Right renal cortex interstitium (tissue), 3 donors: ENCODE measurements around the gene TMEM161B. TPM values are rescaled to one million over a fixed set of nuclear protein-coding genes. Genes with fewer than 3 reads are reported as not detected.
"Not testable (repeated sequence)": the region's sequence is repeated elsewhere in the genome, so short reads cannot be mapped to it uniquely, and the experiment has no call there.

ENCODE experiments used
- DNase-seq, 3 donors: peaks; one replicate each; pipeline ENCODE4 v3.0.0-alpha.2; 2013; ENCODE audit warnings: low read depth in 3 of 3, low spot score in 2 of 3
- polyA plus RNA-seq, 3 donors: library from polyadenylated mRNA; unstranded; fragments of 120-200 nt; gene quantifications; one replicate each; pipeline ENCODE4 v1.2.1, GENCODE V29; 2013; ENCODE audit not compliant: insufficient read length in 3 of 3

Gene TMEM161B
- polyA plus RNA-seq, 3 donors: 25.7 to 31.7 (median 28.2) TPM

DNA sequence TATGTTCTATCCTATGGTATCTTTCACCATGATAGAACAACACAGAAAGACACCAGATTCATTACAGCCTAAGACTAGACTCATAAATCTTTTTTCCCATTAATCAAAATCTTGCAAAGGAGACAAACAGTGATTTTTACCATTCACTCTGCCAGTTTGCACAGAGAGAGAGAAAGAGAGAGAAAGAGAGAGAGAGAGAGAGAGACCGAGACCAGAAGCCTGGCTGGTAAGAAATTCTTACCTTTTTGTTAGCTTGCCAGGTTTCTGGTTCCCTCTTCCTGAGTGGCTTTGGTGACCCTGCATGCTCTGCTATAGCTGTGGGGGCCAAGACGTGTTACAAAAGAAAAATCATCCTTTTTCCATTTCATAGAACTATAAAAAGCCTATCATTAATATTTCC lies 18.6 kb downstream of the TMEM161B start:
- DNase-seq: no peak

DNA sequence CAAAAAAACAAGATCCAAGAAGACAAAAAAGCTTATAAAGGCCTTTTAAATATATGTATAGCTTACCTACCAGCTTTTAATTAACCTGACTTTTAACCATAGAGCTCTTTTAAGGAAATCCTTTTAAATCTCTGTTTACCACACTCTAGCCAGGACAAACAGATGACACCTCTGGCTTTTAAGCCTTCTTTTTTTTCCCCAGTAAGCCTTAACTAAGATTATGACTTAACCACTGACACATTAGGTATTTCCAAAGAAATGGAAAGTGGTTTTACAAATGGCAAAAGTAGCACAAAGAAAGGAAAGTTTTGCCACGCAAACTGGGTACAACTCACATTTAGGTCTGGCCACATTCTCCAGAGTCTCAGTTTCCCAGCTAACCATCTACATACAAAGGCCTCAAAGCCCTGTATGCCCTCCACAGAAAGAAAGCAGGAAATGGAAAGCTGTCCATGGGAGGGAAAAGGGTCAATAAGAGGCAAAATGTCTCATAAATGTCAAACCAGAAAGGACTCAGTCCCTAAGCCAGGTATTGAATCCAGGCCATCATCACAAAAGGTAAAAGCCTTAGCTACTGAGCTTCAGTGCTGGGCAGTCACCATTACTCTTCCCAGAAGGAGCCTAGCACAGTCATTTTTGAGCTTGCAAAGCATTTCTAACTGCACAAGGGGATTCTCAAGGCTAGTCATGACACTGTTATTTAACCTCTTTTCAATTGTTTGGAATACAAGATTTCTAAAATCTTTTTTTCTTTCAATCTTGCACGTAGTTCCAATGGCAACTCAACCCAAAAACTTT lies 19.7 kb downstream of the TMEM161B start:
- no peak for DNase-seq

DNA sequence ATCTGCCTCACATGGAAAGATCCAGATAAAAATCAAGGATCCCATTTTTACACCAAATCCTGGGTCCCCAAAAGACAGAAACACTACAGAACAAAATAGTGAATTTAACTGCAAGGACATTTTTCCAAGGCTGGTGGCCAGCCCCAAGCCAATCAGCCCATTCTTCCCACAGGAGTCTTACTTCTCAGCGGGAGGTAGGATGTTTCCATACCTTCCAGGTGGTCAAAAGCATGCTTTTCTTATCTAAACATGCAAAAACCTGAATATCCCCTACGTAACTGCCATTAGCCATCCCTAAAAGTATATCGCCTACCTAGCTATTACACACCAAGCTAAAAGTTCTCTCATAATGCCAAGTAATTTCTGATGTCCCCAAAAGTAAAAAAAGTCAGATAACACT lies 20.6 kb downstream of the TMEM161B start:
- no peak for DNase-seq

DNA sequence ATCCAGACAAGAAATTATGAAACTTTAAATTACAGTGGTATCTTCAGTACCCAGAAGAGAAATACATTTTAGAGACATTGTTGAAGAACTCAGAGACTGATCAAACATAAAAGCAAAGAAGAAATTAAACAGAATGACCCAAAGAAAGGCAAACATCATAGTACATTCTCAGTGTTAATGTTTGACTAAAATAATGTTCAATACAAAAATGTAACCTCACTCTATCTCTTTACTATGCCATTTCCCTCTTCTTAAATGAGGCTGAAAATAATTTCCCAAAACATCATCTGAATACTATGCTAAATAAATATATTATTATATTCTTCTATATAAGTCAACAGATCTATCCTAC lies 22.8 kb downstream of the TMEM161B start:
- DNase-seq: no peak

DNA sequence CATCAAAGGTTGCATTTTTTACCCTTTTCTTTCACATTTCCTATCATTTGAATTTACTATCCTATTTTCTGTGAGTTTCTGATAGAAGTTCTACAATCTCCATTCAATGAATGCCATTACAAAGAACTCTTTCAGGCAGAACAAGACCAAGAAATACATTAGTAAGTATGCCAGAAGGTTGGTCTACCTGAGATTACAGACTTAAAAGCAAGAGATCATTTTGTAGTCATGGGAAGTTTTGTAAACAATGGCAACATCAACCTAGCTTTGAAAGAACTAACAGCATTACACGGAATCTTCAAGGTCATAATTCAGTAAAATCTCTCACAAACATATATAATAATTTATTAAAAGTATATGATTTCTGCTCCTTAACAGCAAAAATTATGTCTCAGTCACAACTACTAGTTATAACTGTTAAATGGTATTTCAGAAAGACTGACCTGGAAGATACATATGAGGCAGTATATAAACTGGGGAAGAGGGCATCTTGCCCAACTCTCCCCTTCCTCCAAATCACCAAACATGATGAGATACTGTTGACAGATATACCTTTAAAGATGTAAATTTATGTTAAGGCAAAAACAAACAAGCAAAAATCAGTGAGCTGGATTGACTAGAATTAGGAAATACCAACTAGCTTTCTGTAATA lies 23.3 kb downstream of the TMEM161B start:
- DNase-seq: no peak

DNA sequence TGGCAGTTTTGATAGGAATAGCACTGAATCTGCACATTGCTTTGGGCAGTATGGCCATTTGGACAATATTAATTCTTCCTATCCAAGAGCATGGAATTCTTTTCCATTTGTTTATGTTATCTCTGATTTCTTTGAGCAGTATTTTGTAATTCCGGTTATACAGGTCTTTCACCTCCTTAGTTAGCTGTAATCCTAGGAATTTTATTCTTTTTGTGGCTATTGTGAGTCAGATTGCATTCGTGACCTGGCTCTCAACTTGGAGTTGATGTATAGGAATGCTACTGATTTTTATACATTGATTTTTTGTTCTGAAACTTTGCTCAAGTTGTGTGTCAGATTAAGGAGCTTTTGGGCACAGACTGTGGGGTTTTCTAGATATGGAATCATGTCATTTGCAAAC lies 24.0 kb downstream of the TMEM161B start:
- DNase-seq: no peak

DNA sequence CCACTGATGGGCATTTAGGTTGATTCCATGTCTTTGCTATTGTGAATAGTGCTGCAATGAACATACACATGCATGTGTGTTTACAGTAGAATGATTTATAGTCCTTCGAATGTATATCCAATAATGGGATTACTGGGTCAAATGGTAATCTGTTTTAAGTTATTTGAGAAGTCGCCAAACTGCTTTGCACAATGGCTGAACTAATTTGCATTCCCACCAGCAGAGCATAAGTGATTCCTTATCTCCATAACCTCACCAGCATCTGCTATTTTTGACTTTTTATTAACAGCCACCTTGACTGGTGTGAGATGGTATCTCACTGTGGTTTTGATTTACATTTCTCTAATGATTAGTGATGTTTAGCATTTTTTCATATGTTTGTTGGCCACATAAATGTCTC lies 25.2 kb downstream of the TMEM161B start:
- not testable (repeated sequence) for DNase-seq

DNA sequence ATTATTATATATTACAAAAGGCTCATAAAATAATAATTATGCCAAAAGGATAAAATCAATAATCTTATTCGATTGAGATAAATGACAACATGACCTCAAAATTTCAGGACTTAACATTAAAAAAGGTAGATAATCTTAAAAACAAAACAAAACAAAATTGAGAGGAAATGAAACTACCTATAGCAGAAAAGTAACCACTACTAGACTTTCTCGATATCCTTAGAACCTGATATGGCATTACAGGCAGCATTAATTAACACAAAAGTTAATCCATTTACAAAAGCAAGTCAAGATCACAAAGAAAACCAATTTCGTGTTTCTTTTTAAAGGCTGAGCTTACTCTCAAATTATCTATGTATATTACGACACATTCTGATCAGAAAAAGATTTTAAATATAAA lies 29.9 kb downstream of the TMEM161B start:
- DNase-seq: no peak

DNA sequence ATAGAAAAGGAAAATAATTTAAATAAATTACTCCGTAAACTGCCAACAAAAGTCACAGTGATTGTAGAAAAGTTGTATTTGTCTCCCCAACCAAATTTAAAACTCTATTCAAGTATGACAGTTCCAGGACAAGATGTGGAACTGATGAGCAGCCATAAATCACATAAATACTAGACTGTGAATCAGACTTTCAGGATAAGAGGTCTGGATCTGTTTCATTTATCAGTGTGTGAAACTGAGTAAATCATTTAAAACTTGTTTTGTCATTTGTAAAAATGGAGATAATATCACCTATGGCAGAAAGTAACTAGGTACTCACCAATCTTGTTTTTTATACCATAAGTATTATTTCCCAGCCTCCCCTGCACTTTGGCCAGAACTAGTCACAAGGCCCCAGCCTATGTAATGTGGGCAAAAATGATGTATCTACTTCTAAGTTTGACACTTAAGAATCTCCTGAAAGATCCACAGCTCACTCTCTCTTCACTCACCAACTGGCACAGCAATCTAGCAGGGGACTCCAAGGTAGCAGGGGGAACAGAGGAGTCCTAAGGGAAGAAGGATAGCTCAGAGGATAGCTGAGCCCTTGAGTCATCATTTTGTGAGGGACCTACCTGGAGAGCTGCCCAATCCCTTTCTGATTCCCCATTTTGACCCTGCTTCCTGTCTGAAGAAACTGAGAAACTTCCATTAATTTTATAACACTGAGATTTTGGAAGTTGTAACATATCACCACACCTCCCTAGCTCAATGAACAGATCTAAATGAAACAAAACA lies 31.6 kb downstream of the TMEM161B start:
- no peak for DNase-seq

DNA sequence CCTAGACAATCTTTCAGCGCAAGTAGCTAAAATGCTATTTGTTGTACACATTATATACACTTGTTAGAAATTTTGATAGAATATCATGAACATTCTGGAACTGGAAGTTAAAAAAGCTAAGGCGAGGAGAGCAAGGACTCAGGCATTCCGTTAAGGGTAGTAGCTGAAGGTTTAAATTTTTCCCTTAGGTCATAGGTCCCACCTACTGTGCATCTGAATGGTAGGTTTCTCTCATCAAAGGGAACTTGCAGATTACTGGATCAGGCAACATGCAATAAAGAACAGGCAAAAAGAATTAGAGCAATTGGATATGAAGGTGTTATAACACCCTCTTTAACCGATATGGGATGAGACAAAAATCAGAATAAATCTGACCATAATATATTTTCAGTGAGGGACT lies 32.8 kb downstream of the TMEM161B start:
- no peak for DNase-seq

DNA sequence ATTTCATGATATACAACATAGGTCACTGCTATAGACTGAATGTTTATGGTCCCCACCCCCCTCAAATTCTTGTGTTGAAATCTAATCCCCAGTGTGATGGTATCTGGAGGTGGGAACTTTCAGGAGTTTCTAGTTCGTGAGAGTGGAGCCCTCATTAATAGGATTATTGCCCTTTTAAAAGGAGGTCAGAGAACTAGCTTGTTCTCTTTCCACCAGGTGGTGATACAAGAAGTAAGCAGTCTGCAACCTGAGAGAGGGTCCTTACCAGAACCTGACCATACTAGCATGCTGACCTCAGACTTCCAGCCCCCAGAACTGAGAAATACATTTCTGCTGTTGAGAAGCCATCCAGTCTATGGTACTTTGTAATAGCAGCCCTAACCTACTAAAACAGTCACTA lies 33.3 kb downstream of the TMEM161B start:
- DNase-seq: no peak

DNA sequence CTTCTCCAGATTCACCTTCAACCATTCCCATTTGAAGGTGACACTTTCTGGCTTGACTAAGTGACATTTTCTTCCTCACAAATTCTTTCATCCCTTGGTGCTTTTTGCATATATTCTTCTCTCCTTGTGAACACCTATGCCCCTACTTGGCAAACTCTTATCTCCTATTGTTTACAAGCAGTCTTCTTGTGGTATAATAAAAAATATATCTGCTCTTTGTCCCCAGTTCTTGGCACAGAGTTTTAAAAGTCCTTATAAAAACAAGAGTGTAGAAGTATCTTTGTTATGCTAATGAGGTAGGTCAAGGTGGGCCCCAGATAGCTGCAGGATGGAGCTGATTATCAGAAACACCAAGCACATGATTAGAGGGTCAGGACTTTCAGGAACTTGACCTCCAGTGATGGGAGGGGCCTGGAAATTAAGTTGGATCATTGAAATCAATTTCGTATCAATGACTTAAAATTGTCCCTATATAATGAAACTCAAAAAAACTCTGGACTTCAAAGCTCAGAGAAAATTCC lies 38.0 kb downstream of the TMEM161B start:
- no peak for DNase-seq

DNA sequence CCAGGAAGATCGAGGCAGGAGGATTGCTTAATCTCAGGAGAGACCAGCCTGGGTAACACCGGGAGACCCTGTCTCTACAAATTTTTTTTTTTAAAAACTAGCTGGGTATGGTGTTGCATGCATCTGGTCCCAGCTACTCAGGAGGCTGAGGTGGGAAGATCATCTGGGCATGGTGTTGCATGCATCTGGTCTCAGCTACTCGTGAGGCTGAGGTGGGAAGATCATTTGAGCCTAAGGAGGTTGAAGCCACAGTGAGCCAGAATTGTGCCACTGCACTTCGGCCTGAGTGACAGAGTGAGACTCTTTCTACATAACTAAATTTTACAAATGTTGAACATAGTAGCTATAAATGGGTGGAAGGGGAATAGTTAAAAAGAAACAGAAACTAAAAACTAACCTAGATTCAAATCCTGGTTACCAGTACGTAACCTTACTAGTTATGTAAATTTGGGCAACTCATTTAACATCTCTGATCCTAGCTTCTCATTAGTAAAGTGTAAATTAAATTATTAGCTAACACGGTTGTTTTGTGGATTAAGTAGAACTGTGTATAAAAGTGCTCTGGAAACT lies 41.7 kb downstream of the TMEM161B start:
- DNase-seq: no peak

DNA sequence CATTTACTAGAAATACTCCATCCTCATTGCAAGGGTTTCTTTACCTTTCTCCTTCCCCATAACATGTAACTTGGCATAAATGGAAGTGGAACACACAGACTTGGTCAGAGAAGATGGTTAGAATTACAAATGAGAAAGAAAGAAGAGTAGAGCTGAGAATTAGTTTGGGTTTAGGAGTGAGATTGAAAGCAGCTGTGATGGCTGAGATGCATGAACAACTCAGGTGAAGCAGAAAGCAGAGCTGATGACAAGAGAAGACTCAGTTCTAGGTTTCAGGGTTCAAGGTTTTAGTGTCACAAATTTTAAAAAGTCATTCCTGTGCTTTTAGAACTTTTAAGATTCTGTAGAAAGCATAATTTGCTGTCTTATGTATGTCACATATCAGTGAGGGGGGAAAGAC lies 54.0 kb downstream of the TMEM161B start:
- DNase-seq: no peak

DNA sequence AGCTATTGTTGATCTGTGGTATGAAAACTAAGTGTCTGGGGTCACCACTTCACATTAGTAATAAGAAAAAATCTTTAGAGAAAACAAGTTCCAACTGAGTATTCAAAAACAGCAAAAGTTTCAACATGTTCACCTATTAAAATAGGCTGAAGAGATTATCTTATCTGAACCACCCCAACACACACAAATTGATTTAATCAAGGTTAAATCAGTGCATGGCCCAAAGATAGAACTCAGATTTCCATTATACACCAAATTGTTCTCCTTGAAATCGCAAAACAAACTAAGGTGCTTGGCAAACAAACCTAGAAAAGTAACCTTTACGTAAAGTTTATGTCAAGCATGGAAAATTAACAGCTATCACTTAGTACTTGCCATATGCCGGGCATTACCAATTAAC lies 61.1 kb downstream of the TMEM161B start:
- no peak for DNase-seq

DNA sequence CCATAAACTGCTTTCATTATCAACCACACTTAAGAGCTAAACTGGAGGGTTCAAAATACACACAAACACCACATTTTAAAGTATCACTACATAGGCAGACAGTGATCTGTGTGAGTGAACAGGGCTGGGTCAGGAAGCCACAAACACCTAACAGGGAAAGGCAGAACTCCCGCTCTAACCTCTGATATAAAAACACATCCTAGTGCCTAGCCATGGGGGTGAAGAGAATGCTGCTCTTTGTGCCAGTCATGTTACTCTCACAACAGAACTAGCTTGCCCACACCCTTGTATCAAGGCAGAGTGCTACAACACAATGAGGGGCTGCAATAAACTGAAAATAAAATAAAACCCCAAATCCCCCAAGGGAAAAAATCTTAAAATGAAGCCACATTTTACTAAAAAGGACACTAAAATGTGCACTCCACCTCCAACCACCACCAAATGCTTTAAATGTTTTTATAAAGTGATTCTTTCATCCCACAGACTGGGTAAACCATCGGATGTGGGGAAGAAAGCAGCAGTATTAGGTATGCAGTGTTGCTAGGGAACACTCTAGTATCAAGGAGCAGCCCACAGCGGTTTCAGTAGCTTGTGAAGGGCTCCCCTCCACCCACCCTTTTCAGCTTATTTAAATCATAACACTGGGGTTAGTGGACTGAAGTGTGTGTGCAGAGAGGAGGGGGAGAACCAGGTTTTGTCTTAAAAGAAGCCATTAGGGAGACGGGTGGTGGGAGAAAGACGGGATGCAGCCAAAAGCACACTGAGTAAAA lies 64.5 kb downstream of the TMEM161B start:
- no peak for DNase-seq

DNA sequence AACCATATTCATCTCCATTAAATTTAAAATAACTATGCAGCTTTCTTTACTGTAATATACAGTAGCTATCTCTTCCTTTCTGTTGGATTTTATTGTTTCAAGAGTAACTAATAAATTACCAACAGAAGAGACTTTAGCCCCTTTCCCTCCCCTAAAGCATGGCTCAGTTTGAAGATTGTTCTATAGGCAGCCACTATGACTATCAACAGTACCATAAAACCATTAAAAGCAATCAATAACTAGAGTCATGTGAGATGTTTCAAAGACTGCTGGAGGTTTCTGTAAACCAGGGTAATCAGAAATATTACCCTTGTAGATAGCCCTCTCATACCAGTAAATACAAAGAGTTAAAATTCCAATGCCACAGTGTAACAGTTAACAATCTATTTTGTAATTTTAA lies 73.0 kb downstream of the TMEM161B start:
- no peak for DNase-seq

DNA sequence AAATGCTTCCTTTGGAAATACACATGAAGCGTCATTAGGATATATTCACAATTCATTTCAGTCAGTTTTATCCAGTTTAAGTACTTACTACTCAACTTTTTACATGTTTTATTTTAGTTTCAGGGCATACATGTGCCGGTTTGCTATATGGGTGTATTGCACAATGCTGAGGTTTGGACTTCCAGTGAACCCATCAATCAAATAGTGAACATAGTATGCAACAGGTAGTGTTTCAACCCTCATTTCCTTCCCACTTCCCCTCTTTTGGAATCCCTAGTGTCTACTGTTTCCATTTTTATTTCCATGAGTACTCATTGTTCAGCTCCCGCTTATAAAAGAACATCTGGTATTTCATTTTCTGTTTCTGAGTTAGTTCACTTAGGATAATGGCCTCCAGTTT lies 74.7 kb downstream of the TMEM161B start:
- DNase-seq: no peak

DNA sequence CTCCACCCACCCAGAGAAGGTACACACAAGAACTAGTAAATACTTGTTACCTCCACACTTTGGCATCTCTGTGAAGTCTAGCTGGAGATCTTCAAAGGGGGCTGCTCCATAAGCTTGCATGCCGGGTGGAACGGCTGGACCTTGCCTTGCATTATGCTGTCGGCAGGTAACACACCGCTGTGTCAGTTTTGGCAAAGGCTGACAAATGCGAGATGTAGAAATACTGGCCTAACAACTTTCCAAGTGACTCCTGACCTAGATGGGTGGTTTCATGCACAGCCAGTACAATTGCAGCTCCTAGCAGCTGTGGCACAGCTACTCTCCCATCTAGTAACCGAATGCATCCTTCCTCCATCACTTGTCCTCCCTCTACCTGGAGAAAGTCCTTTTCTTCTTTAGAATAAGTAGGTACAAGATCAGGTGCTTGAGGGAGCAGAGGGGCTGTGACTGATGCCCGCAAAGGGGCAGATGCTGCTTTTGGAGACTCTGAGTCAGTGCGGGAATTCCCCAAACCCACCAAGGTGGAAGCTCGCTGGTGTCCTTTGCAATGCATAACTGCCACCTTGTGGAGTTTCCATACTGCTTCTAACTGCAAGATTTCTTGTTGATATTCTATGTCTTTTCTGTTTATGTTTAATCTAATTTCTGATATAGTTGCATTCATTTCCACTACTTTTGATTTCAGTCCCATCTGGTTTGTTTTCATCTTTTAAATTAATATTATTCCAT lies 78.4 kb downstream of the TMEM161B start:
- no peak for DNase-seq

DNA sequence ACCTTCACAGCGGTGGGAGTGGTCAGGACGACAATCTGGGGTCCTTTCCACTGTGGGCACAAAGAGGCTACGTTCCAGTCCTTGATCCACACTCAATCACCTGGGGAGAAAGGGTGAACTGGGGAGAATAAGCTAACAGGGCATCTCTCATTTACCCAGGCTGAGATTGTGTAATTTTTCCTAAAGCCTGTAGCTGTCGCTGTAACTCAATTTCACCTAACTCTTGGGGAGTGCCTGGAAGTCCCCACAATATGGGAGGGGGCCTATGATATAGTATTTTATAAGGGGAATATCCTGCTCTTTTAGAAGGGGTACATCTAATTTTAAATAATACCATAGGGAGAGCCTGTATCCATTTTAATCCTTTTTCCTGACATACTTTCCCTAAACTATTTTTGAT lies 79.2 kb downstream of the TMEM161B start:
- DNase-seq: not testable (repeated sequence)
